Vagina (tissue), 2 donors: Measurements from ENCODE around the gene MYO3A.

ENCODE experiments used
- CTCF ChIP-seq, 3 experiments: fragments of 450-650 bp in 2 of 3; fragments of 200-600 bp in 1 of 3; sonication (generic) in 1 of 3; IDR thresholded peaks; one replicate each; pipeline ENCODE4 v1.5.1; 2017 to 2019; ENCODE audit warnings: antibody characterized with exemption in 3 of 3, mild to moderate bottlenecking in 2 of 3, moderate library complexity in 2 of 3
- POLR2A ChIP-seq, 2 donors: fragments of 450-650 bp; IDR thresholded peaks; one replicate each; pipeline ENCODE4 v1.6.1; 2017; ENCODE audit warnings: antibody characterized with exemption in 2 of 2, mild to moderate bottlenecking in 2 of 2, moderate library complexity in 2 of 2

GRCh38 chr10:25959540-25960232 is 25.7 kb downstream of the MYO3A start:
- no peak for TF ChIP-seq POLR2A (IDR thresholded peaks at IDR 0.05)
- no peak for TF ChIP-seq CTCF (IDR thresholded peaks at IDR 0.05)
